Stimulated activated CD8-positive, alpha-beta memory T cell treated with anti-CD3 and anti-CD28 coated beads, Interleukin-7, amount 100 ng/mL, for 1 hour (primary cell): ENCODE results near the gene COL6A1.

ENCODE experiments used
- DNase-seq, 2 donors: peaks; one replicate each; pipeline ENCODE4 v3.0.0-alpha.2; 2020; ENCODE audit warnings: low read depth in 2 of 2

COL6A1 gene

GRCh38 chr21:46049890-46050667 lies 68.5 kb downstream of the COL6A1 start:
- no peak for DNase-seq

- no peak for DNase-seq
Measured at GRCh38 chr21:46050668-46051378, 69.3 kb downstream of the COL6A1 start.

GRCh38 chr21:46051379-46051770 lies 69.8 kb downstream of the COL6A1 start:
- DNase-seq, result no peak

GRCh38 chr21:46051821-46052675 lies 70.5 kb downstream of the COL6A1 start:
- DNase-seq, result no peak

GRCh38 chr21:46052703-46053651 lies 71.4 kb downstream of the COL6A1 start:
- DNase-seq, result no peak

- no peak for DNase-seq
Measured at GRCh38 chr21:46054031-46054430, 72.5 kb downstream of the COL6A1 start.

GRCh38 chr21:46054451-46054881 lies 72.9 kb downstream of the COL6A1 start:
- DNase-seq, result no peak
